Tibial artery (tissue), 4 donors: Measurements from ENCODE around the gene ADAMTSL1.

ENCODE experiments used
- DNase-seq, 2 donors: peaks; one replicate each; pipeline ENCODE4 v3.0.0-alpha.2; 2019
- H3K27ac ChIP-seq, 2 donors: fragments of 200-600 bp; sonication (generic) in 1 of 2; 1 replicate in 1 of 2; 2 replicates in 1 of 2; pipeline ENCODE4 v1.5.1; 2018 to 2019; ENCODE audit warnings: mild to moderate bottlenecking in 1 of 2
- H3K27me3 ChIP-seq, 2 donors: fragments of 200-600 bp; sonication (generic) in 1 of 2; one replicate each; pipeline versions ENCODE4 v1.5.1 to v1.6.0; 2016 to 2019
- H3K36me3 ChIP-seq, 3 donors: fragments of 200-600 bp; sonication (generic) in 2 of 3; one replicate each; pipeline ENCODE4 v1.5.1; 2016 to 2019; ENCODE audit warnings: mild to moderate bottlenecking in 2 of 3
- H3K4me1 ChIP-seq, 4 donors: fragments of 200-600 bp; sonication (generic) in 2 of 4; 1 replicate in 3 of 4; 2 replicates in 1 of 4; pipeline ENCODE4 v1.5.1; 2016 to 2019
- H3K4me3 ChIP-seq, 2 donors: fragments of 200-600 bp; sonication (generic) in 1 of 2; 1 replicate in 1 of 2; 2 replicates in 1 of 2; pipeline ENCODE4 v1.5.1; 2018 to 2019; ENCODE audit warnings: mild to moderate bottlenecking in 2 of 2
- H3K9me3 ChIP-seq, 3 donors: fragments of 200-600 bp; sonication (generic) in 1 of 3; one replicate each; pipeline ENCODE4 v1.5.1; 2016 to 2019
- CTCF ChIP-seq, 2 experiments: fragments of 200-600 bp in 1 of 2; fragments of 450-650 bp in 1 of 2; IDR thresholded peaks; one replicate each; pipeline ENCODE4 v1.5.1; 2017 to 2019; ENCODE audit warnings: antibody characterized with exemption in 2 of 2, mild to moderate bottlenecking in 1 of 2, moderate library complexity in 1 of 2
- intact Hi-C: fragments of 100-400 bp; cut with DNase I; formaldehyde crosslinking; loops from one replicate; pipeline ENCODE4 v1.15.0; 2023; ENCODE audit warnings: low total_unique reads

ADAMTSL1 gene

DNA sequence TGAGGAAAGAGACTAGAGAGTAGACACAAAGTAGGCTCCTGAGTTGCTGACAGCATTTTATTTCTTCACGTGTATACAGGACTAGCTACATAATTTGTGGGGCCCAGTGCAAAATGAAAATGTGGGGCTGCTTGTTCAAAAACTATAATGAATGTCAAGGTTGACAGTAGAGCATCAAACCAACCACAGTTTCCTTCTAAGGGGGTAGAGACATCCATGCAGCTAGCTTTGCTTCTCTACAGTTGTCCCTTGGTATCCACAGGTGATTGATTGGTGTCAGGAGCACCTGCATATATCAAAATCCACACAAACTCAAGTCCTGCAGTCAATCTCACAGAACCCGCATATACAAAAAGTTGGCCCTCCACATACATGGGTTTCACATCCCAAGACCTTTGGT is 429.5 kb downstream of the ADAMTSL1 start:
- Histone ChIP-seq H3K27me3 (no peaks in the 10 kb centered on the region), H3K27ac (no peak overlapping the region), H3K36me3 (no peaks in the 10 kb centered on the region), H3K4me1 (no peaks in the 10 kb centered on the region), H3K4me3 (no peak overlapping the region), H3K9me3 (peaks cover 0 to 9% (median 5%) of the 10 kb centered on the region in 3 donors)
- intact Hi-C loops, result no loop called here
- DNase-seq, result no peak
- TF ChIP-seq CTCF (IDR thresholded peaks at IDR 0.05), result no peak

DNA sequence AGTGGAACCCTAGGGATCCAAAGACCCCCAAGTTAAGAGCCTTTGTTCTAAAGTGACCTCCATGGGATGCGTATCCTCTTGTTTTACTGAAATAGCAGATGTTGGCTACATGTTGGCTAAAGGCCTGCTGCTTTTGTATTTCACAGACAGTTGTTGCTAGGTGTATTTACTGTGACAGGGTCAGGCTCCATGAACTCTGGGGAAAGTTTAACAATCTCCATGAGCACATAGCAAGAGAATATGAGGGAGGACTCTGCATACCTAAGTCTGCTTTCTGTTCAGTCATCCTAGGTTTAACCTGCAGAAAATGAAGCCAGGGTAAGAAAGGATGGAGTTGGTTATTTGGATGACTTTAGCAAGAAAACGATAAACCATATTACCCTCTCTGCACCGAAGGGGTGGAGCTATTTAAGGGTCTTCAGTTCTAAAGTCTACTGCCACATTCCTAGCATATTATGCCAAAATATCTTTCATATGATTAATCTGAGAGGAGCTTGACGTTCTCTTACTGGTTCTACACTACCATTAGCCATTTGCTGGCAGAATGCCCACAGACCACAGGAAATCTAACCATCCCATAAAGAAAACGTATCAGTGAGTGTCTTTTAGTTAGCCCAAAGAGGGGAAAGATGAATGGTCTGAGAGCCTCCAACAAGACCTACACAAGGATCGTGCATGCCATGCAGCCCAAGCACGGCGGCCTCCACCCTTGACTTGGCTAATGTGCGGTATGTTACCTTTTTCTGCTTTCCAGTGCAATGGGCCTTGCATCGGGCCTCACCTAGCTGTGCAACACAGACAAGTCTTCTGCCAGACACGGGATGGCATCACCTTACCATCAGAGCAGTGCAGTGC is 431.3 kb downstream of the ADAMTSL1 start:
- no peak for TF ChIP-seq CTCF (IDR thresholded peaks at IDR 0.05)
- intact Hi-C loops, result no loop called here
- DNase-seq, result no peak
- H3K4me3 ChIP-seq, result no peak overlapping the region
- H3K27ac ChIP-seq, result no peak overlapping the region
- H3K9me3 ChIP-seq, result peaks cover 0 to 9% (median 5%) of the 10 kb centered on the region in 3 donors
- no peaks in the 10 kb centered on the region for H3K27me3 ChIP-seq
- H3K4me1 ChIP-seq, result no peaks in the 10 kb centered on the region
- no peaks in the 10 kb centered on the region for H3K36me3 ChIP-seq

- no peaks in the 10 kb centered on the region for H3K36me3 ChIP-seq
- H3K27ac ChIP-seq, result no peak overlapping the region
- intact Hi-C loops, result no loop called here
- no peak for TF ChIP-seq CTCF (IDR thresholded peaks at IDR 0.05)
- DNase-seq, result no peak
- peaks cover 0 to 9% (median under 1%) of the 10 kb centered on the region in 3 donors for H3K9me3 ChIP-seq
- H3K27me3 ChIP-seq, result no peaks in the 10 kb centered on the region
- no peaks in the 10 kb centered on the region for H3K4me1 ChIP-seq
- no peak overlapping the region for H3K4me3 ChIP-seq
Observed at GRCh38 chr9:18905883-18906629, 432.1 kb downstream of the ADAMTSL1 start.

DNA sequence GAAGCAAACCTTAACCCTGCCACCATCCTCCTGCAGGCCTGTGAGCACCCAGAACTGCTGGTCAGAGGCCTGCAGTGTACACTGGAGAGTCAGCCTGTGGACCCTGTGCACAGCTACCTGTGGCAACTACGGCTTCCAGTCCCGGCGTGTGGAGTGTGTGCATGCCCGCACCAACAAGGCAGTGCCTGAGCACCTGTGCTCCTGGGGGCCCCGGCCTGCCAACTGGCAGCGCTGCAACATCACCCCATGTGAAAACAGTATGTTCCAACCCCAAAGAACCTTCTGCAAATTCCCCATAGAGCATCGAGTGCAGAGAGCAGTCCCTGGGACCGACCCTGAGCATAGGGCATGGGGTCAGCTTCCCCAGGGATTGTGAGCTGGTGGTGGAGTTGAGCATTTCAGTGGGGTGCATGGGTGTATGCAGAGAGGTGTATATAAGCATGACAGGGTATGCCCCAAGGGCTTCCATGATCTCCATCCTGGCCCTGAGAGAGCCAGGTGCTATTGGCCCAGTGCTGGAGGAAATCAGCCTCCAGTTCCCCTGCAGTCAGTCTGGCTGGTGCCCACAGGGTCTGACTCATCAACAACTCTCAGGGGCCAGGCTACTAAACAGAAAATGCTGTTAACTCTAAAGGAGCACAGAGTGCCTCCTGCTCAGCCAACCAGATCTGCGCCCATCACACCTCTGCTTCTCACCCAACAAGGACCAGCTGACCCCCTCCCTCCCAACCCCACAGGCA is 432.9 kb downstream of the ADAMTSL1 start:
- DNase-seq, result no peak
- no peaks in the 10 kb centered on the region for H3K4me1 ChIP-seq
- no peak overlapping the region for H3K27ac ChIP-seq
- peaks cover 0 to 8% (median 0%) of the 10 kb centered on the region in 3 donors for H3K9me3 ChIP-seq
- intact Hi-C loops, result no loop called here
- H3K4me3 ChIP-seq, result no peak overlapping the region
- no peaks in the 10 kb centered on the region for H3K36me3 ChIP-seq
- TF ChIP-seq CTCF (IDR thresholded peaks at IDR 0.05), result no peak
- no peaks in the 10 kb centered on the region for H3K27me3 ChIP-seq

DNA sequence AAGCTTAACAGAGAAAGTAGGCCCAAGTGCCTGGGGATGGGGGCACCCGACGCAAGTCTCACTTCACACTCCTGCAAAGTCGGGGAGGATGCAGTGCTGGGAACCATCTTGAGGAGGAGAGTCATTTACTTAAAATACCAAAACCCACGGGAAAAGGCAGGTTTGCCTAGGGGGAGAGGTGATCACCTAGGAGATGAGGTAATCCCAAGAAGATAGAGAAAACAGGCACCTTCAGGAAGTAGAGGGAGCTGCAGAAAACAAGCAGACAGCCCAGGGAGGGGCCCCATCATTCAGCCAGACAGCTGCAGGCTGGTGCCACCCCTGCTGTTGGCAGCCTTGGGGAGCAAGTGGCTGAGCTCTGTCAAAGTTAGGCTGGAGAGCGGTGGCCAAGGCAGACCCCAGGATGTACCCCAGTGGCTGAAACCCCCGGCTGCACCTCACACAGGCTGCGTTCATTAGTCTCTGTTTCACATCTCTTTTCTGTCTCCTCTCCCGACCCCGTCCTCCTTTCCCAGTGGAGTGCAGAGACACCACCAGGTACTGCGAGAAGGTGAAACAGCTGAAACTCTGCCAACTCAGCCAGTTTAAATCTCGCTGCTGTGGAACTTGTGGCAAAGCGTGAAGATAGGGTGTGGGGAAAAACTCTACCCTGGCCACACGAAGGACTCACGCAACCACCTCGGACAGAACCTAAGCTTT is 434.1 kb downstream of the ADAMTSL1 start:
- no peak overlapping the region for H3K27ac ChIP-seq
- H3K4me3 ChIP-seq, result no peak overlapping the region
- H3K4me1 ChIP-seq, result no peaks in the 10 kb centered on the region
- TF ChIP-seq CTCF (IDR thresholded peaks at IDR 0.05), result no peak
- H3K27me3 ChIP-seq, result no peaks in the 10 kb centered on the region
- no peak for DNase-seq
- intact Hi-C loops, result no loop called here
- H3K36me3 ChIP-seq, result no peaks in the 10 kb centered on the region
- H3K9me3 ChIP-seq, result no peaks in the 10 kb centered on the region
